Stomach smooth muscle (tissue), 2 donors: ENCODE results near the gene MTA3.

Experiments used
- H3K27ac ChIP-seq: one replicate; pipeline ENCODE4 v1.7.0; 2013; ENCODE audit warnings: mild to moderate bottlenecking, low read length, inconsistent platforms
- H3K27me3 ChIP-seq, 2 donors: one replicate each; pipeline ENCODE4 v1.7.0; 2013; ENCODE audit warnings: low read length in 2 of 2; ENCODE audit not compliant: insufficient read depth in 2 of 2, control insufficient read depth in 1 of 2
- H3K36me3 ChIP-seq, 2 donors: one replicate each; pipeline ENCODE4 v1.7.0; 2013; ENCODE audit warnings: low read length in 2 of 2; ENCODE audit not compliant: control insufficient read depth in 2 of 2, insufficient read depth in 2 of 2
- H3K4me1 ChIP-seq: one replicate; pipeline ENCODE4 v1.7.0; 2013; ENCODE audit warnings: low read length; ENCODE audit not compliant: control insufficient read depth, insufficient read depth
- H3K4me3 ChIP-seq, 2 donors: one replicate each; pipeline ENCODE4 v1.7.0; 2013; ENCODE audit warnings: low read length in 2 of 2
- H3K9ac ChIP-seq, 2 donors: one replicate each; pipeline ENCODE4 v1.7.0; 2013; ENCODE audit warnings: low read length in 2 of 2, mild to moderate bottlenecking in 1 of 2
- H3K9me3 ChIP-seq, 2 donors: one replicate each; pipeline ENCODE4 v1.7.0; 2013; ENCODE audit warnings: low read length in 2 of 2; ENCODE audit not compliant: control insufficient read depth in 2 of 2
- donor health status: healthy.
- donor health status: Pancreatic carcinoma.

The MTA3 gene

GRCh38 chr2:42706836-42707235, 138.4 kb downstream of the MTA3 start:
- Histone ChIP-seq H3K27me3 (no peaks in the 10 kb centered on the region), H3K4me3 (no peak overlapping the region), H3K9ac (no peak overlapping the region), H3K27ac (no peak overlapping the region), H3K9me3 (no peaks in the 10 kb centered on the region), H3K4me1 (no peaks in the 10 kb centered on the region), H3K36me3 (peaks cover 10 to 16% of the 10 kb centered on the region in 2 donors)

GRCh38 chr2:42708179-42708578, 139.7 kb downstream of the MTA3 start:
- H3K36me3 ChIP-seq, result peaks cover 10 to 16% of the 10 kb centered on the region in 2 donors

GRCh38 chr2:42711896-42712295, 143.5 kb downstream of the MTA3 start:
- H3K9ac ChIP-seq, result no peak overlapping the region
- H3K4me3 ChIP-seq, result no peak overlapping the region
- H3K9me3 ChIP-seq, result no peaks in the 10 kb centered on the region
- peaks cover 8 to 10% of the 10 kb centered on the region in 2 donors for H3K36me3 ChIP-seq
- H3K27me3 ChIP-seq, result no peaks in the 10 kb centered on the region
- H3K27ac ChIP-seq, result no peak overlapping the region
- H3K4me1 ChIP-seq, result no peaks in the 10 kb centered on the region

More at GRCh38 chr2:42708179-42708578, 139.7 kb downstream of the MTA3 start:
- H3K9me3 ChIP-seq, result no peaks in the 10 kb centered on the region
- H3K4me1 ChIP-seq, result no peaks in the 10 kb centered on the region
- H3K9ac ChIP-seq, result no peak overlapping the region
- H3K4me3 ChIP-seq, result no peak overlapping the region
- no peak overlapping the region for H3K27ac ChIP-seq
- no peaks in the 10 kb centered on the region for H3K27me3 ChIP-seq

- Histone ChIP-seq H3K4me3 (no peak overlapping the region), H3K9me3 (no peaks in the 10 kb centered on the region), H3K27ac (no peak overlapping the region), H3K4me1 (no peaks in the 10 kb centered on the region), H3K9ac (no peak overlapping the region), H3K36me3 (peaks cover 8 to 10% of the 10 kb centered on the region in 2 donors), H3K27me3 (no peaks in the 10 kb centered on the region)
Observed at GRCh38 chr2:42712934-42713333, 144.5 kb downstream of the MTA3 start.

- Histone ChIP-seq H3K9me3 (no peaks in the 10 kb centered on the region), H3K36me3 (peaks cover 5 to 6% of the 10 kb centered on the region in 2 donors), H3K27me3 (no peaks in the 10 kb centered on the region), H3K9ac (no peak overlapping the region), H3K4me3 (no peak overlapping the region), H3K27ac (no peak overlapping the region), H3K4me1 (no peaks in the 10 kb centered on the region)
Observed at GRCh38 chr2:42713920-42714319, 145.5 kb downstream of the MTA3 start.

GRCh38 chr2:42714686-42715085, 146.3 kb downstream of the MTA3 start:
- Histone ChIP-seq H3K9ac (no peak overlapping the region), H3K27me3 (no peaks in the 10 kb centered on the region), H3K4me1 (no peaks in the 10 kb centered on the region), H3K4me3 (no peak overlapping the region), H3K27ac (no peak overlapping the region), H3K36me3 (peaks cover under 1 to 1% of the 10 kb centered on the region in 2 donors), H3K9me3 (no peaks in the 10 kb centered on the region)

GRCh38 chr2:42721898-42722297, 153.5 kb downstream of the MTA3 start:
- Histone ChIP-seq H3K27me3 (no peaks in the 10 kb centered on the region), H3K4me3 (no peak overlapping the region), H3K36me3 (peaks cover 0 to 2% of the 10 kb centered on the region in 2 donors), H3K27ac (no peak overlapping the region), H3K9me3 (no peaks in the 10 kb centered on the region), H3K4me1 (peaks cover 6% of the 10 kb centered on the region), H3K9ac (no peak overlapping the region)

GRCh38 chr2:42722320-42723190, 154.1 kb downstream of the MTA3 start:
- no peaks in the 10 kb centered on the region for H3K9me3 ChIP-seq
- H3K9ac ChIP-seq, result no peak overlapping the region
- H3K27me3 ChIP-seq, result no peaks in the 10 kb centered on the region
- H3K27ac ChIP-seq, result peak overlapping the region; percentile 7
- H3K36me3 ChIP-seq, result peaks cover 0 to 6% of the 10 kb centered on the region in 2 donors
- H3K4me3 ChIP-seq, result peak overlapping the region in 1 of 2 donors; percentile 17
- peaks cover 6% of the 10 kb centered on the region for H3K4me1 ChIP-seq

- H3K27ac ChIP-seq, result no peak overlapping the region
- H3K4me1 ChIP-seq, result peaks cover 6% of the 10 kb centered on the region
- H3K9me3 ChIP-seq, result no peaks in the 10 kb centered on the region
- H3K27me3 ChIP-seq, result no peaks in the 10 kb centered on the region
- no peak overlapping the region for H3K4me3 ChIP-seq
- peaks cover 0 to 6% of the 10 kb centered on the region in 2 donors for H3K36me3 ChIP-seq
- H3K9ac ChIP-seq, result no peak overlapping the region
Observed at GRCh38 chr2:42723465-42723864, 155.0 kb downstream of the MTA3 start.

- Histone ChIP-seq H3K36me3 (peaks cover 0 to 6% of the 10 kb centered on the region in 2 donors), H3K4me1 (peaks cover 6% of the 10 kb centered on the region), H3K9me3 (no peaks in the 10 kb centered on the region), H3K9ac (no peak overlapping the region), H3K27ac (no peak overlapping the region), H3K4me3 (no peak overlapping the region), H3K27me3 (no peaks in the 10 kb centered on the region)
Observed at GRCh38 chr2:42724886-42725285, 156.5 kb downstream of the MTA3 start.

- no peak overlapping the region for H3K27ac ChIP-seq
- H3K9ac ChIP-seq, result no peak overlapping the region
- peaks cover 0 to 6% of the 10 kb centered on the region in 2 donors for H3K36me3 ChIP-seq
- no peaks in the 10 kb centered on the region for H3K27me3 ChIP-seq
- no peak overlapping the region for H3K4me3 ChIP-seq
- no peaks in the 10 kb centered on the region for H3K9me3 ChIP-seq
- peaks cover 6% of the 10 kb centered on the region for H3K4me1 ChIP-seq
Observed at GRCh38 chr2:42725657-42726056, 157.2 kb downstream of the MTA3 start.
